Parathyroid adenoma (tissue), 2 donors: ENCODE results near the gene MS4A15.

Source experiments
- H2AFZ ChIP-seq: fragments of 300-600 bp; sonication (generic); one replicate; pipeline ENCODE4 v1.7.0; 2017; ENCODE audit warnings: antibody characterized with exemption, mild to moderate bottlenecking
- H3K27ac ChIP-seq: fragments of 300-600 bp; sonication (generic); one replicate; pipeline ENCODE4 v1.7.0; 2017
- H3K27me3 ChIP-seq: fragments of 300-600 bp; sonication (generic); one replicate; pipeline ENCODE4 v1.7.0; 2017; ENCODE audit warnings: low read length; ENCODE audit not compliant: control insufficient read depth, insufficient read depth
- H3K36me3 ChIP-seq: fragments of 300-600 bp; sonication (generic); one replicate; pipeline ENCODE4 v1.7.0; 2017; ENCODE audit warnings: low read length; ENCODE audit not compliant: control insufficient read depth, insufficient read depth
- H3K4me1 ChIP-seq: fragments of 300-600 bp; sonication (generic); one replicate; pipeline ENCODE4 v1.7.0; 2017; ENCODE audit warnings: control low read depth
- H3K4me2 ChIP-seq: fragments of 300-600 bp; sonication (generic); one replicate; pipeline ENCODE4 v1.7.0; 2017; ENCODE audit warnings: low read length
- H3K4me3 ChIP-seq: fragments of 300-600 bp; sonication (generic); one replicate; pipeline ENCODE4 v1.7.0; 2017; ENCODE audit warnings: low read depth, low read length
- H3K79me2 ChIP-seq: fragments of 300-600 bp; sonication (generic); one replicate; pipeline ENCODE4 v1.7.0; 2017; ENCODE audit warnings: control low read depth
- H3K9ac ChIP-seq: fragments of 300-600 bp; sonication (generic); one replicate; pipeline ENCODE4 v1.7.0; 2017; ENCODE audit warnings: mild to moderate bottlenecking
- H3K9me3 ChIP-seq: fragments of 300-600 bp; sonication (generic); one replicate; pipeline ENCODE4 v1.7.0; 2017; ENCODE audit warnings: low read length; ENCODE audit not compliant: control insufficient read depth
- TF ChIP-seq, protein P1 (sequence below): fragments of 300-600 bp; sonication (generic); IDR thresholded peaks from one replicate; pipeline ENCODE4 v1.7.0; 2017; ENCODE audit warnings: antibody characterized with exemption, mild to moderate bottlenecking
- donor health status: primary hyperparathyroidism.

MS4A15 gene

DNA sequence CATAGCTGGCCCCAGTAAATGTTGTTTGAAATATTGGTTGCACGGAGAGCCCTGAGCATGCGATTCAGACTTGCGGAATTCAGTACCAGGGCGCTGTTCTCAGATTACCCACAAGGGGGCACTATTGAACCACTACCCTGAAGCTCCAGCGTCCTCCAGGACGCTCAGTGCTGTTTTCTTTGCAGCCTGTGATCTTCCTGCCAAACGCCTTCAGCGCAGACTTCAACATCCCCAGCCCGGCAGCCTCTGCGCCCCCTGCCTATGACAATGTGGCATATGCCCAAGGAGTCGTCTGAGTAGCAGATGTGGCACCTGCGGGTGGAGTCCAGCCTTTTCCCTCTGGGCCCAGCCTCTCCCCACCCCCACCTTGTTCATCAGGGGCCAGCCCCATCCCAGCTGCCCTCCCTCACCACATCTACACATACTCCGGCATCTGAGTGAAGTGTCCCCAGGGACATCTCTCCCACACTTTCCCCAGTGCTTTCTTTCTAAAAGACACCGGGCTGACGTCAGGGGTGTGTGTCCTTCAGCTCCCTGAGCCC is 18.8 kb downstream of the MS4A15 start:
- H3K9me3 ChIP-seq = no peaks in the 10 kb centered on the region
- no peak overlapping the region for H3K4me2 ChIP-seq
- no peak overlapping the region for H3K9ac ChIP-seq
- H3K36me3 ChIP-seq = no peaks in the 10 kb centered on the region
- no peaks in the 10 kb centered on the region for H3K4me1 ChIP-seq
- no peak overlapping the region for H3K4me3 ChIP-seq
- H3K79me2 ChIP-seq = no peaks in the 10 kb centered on the region
- no peak overlapping the region for H3K27ac ChIP-seq
- TF ChIP-seq, protein P1, sequence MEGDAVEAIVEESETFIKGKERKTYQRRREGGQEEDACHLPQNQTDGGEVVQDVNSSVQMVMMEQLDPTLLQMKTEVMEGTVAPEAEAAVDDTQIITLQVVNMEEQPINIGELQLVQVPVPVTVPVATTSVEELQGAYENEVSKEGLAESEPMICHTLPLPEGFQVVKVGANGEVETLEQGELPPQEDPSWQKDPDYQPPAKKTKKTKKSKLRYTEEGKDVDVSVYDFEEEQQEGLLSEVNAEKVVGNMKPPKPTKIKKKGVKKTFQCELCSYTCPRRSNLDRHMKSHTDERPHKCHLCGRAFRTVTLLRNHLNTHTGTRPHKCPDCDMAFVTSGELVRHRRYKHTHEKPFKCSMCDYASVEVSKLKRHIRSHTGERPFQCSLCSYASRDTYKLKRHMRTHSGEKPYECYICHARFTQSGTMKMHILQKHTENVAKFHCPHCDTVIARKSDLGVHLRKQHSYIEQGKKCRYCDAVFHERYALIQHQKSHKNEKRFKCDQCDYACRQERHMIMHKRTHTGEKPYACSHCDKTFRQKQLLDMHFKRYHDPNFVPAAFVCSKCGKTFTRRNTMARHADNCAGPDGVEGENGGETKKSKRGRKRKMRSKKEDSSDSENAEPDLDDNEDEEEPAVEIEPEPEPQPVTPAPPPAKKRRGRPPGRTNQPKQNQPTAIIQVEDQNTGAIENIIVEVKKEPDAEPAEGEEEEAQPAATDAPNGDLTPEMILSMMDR = peak; percentile 80
- H2AFZ ChIP-seq = peak overlapping the region; percentile 3
- H3K27me3 ChIP-seq = no peaks in the 10 kb centered on the region

DNA sequence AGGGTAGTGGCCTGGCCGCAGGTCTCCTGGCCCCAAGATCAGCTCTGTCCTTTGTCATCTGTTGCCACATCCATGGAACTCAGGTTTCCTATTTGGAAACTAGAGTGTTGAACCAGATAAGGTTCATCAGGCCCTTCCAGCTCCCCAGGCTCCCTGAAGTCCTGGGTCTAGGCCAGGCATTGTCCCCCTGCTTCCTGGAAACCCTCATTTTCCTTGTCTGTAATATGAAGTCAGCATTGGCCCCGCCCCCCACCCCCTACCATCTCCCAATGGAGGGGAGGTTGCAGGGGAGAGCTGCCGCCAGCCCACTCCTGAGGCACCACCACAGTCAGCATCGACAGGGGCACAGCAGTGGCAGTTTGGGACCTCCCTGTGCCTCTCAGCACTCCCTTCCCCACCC is 19.5 kb downstream of the MS4A15 start:
- Histone ChIP-seq H3K9me3 (no peaks in the 10 kb centered on the region), H3K79me2 (no peaks in the 10 kb centered on the region), H3K9ac (no peak overlapping the region), H3K4me3 (no peak overlapping the region), H3K4me1 (no peaks in the 10 kb centered on the region), H2AFZ (no peak overlapping the region), H3K27me3 (no peaks in the 10 kb centered on the region), H3K27ac (no peak overlapping the region), H3K4me2 (no peak overlapping the region), H3K36me3 (no peaks in the 10 kb centered on the region)
- TF ChIP-seq, protein P1 = no peak

DNA sequence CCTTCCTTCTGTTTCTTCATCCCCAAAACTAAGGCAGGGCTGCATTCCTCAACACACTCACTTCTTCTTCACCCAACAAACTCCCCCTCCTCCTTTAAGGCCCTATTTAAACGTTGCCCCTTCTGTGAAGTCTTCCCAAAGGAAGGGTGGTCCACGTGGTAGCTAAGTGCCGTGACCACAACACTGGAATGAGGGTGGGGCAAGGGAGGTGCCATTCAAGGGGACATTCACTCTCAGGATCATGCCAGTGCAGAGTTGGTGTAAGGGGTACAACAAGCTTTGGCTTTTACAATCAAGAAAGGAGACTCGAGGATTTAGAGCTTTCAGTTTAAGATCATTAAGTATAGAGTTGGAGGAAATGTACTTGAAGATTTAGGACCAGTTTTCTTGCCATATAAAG is 20.4 kb downstream of the MS4A15 start:
- no peak overlapping the region for H3K27ac ChIP-seq
- no peaks in the 10 kb centered on the region for H3K27me3 ChIP-seq
- H3K36me3 ChIP-seq = no peaks in the 10 kb centered on the region
- H3K4me3 ChIP-seq = no peak overlapping the region
- no peaks in the 10 kb centered on the region for H3K9me3 ChIP-seq
- no peak overlapping the region for H3K9ac ChIP-seq
- no peaks in the 10 kb centered on the region for H3K4me1 ChIP-seq
- no peaks in the 10 kb centered on the region for H3K79me2 ChIP-seq
- H2AFZ ChIP-seq = no peak overlapping the region
- H3K4me2 ChIP-seq = no peak overlapping the region
- TF ChIP-seq, protein P1 = no peak

DNA sequence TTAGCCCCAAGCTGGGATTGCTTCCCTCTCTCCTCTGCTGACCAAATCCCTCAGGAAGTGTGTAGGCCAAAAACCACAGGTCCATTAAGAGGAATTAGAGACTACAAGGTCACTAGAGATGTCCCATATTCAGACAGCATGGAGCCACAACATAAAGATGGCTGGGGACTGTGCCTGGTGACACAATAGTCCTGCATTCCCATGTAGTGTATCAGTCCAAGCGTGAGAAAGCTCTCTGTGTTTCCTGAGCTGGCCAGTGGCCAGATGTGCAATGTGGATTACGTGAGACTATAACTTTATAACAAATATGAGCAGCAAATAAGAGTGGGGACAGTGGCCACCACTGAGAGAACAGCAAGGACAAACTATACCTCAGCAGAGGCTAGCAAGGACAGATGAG is 20.9 kb downstream of the MS4A15 start:
- TF ChIP-seq, protein P1 = no peak
- no peak overlapping the region for H3K27ac ChIP-seq

DNA sequence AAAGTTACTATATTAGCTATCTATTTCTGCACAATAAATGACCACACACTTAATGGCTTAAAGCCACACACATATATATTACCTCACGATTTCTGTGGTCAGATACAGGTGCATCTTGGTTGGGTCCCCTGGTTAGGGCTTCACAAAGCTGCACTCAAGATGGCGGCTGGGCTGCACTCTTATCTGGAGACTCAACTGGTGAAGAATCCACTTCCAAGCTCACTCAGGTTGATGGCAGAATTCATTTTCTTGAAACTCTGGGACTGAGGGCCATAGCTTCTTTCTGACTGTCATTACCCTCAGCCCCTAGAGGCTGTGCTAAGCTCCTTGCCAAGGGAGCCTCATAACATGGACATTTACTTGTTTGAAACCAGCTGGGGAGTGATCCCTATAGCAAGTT is 23.4 kb downstream of the MS4A15 start:
- no peaks in the 10 kb centered on the region for H3K27me3 ChIP-seq
- TF ChIP-seq, protein P1 = no peak
- no peak overlapping the region for H3K4me3 ChIP-seq
- H3K27ac ChIP-seq = no peak overlapping the region
- no peaks in the 10 kb centered on the region for H3K4me1 ChIP-seq
- H3K36me3 ChIP-seq = no peaks in the 10 kb centered on the region
- no peak overlapping the region for H3K4me2 ChIP-seq
- no peak overlapping the region for H2AFZ ChIP-seq
- H3K79me2 ChIP-seq = no peaks in the 10 kb centered on the region
- no peak overlapping the region for H3K9ac ChIP-seq
- H3K9me3 ChIP-seq = no peaks in the 10 kb centered on the region

More for the DNA sequence above, 20.9 kb downstream of the MS4A15 start:
- Histone ChIP-seq H3K4me1 (no peaks in the 10 kb centered on the region), H3K9me3 (no peaks in the 10 kb centered on the region), H3K27me3 (no peaks in the 10 kb centered on the region), H3K4me2 (no peak overlapping the region), H2AFZ (no peak overlapping the region), H3K36me3 (no peaks in the 10 kb centered on the region), H3K4me3 (no peak overlapping the region), H3K79me2 (no peaks in the 10 kb centered on the region), H3K9ac (no peak overlapping the region)
